ENCODE data around the gene XAGE2. TPM values are rescaled to one million over a fixed set of nuclear protein-coding genes. Genes with fewer than 3 reads are reported as not detected.
A peak's percentile ranks its signal among the peaks of the same experiment; 100 is the strongest.

The XAGE2 gene
- total and polyA plus RNA-seq, 9 of the 15 experiments (the other 6 are each of a cell fraction or from before 2014, with no cell fraction given) = 0.14 to 0.36 (median 0.21) TPM; not detected in 6

DNA sequence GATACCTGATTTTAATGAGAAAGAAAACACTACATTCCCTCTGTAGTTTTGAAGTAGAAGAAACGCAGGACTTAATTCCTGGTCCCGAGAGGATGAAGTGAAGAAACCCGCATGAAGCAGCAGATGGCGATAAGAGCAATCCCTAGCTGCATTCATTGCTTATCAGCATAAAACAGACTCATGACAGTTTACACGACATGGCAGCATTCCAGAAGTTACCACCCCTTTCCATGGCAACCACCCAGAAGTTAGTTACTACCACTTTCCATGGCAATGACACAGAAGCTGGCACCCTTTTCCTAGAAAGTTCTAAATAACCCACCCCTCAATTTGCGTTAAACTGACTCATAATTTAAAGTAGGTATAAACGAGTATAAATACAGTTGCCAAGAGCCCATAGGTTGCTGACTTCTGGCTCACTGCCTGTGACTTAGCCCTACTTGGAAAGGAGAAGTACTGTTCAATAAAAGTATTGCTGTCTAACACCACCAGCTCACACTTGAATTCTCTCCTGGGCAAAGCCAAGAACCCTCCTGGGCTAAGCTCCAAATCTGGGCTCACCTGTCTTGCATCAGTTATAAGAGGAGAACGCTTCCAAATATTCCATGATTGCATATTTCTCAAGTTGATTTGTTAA, 5.5 kb upstream of the XAGE2 start (continued):
- TF ChIP-seq, protein P1, sequence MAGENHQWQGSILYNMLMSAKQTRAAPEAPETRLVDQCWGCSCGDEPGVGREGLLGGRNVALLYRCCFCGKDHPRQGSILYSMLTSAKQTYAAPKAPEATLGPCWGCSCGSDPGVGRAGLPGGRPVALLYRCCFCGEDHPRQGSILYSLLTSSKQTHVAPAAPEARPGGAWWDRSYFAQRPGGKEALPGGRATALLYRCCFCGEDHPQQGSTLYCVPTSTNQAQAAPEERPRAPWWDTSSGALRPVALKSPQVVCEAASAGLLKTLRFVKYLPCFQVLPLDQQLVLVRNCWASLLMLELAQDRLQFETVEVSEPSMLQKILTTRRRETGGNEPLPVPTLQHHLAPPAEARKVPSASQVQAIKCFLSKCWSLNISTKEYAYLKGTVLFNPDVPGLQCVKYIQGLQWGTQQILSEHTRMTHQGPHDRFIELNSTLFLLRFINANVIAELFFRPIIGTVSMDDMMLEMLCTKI (IDR thresholded peaks at IDR 0.05; ENCODE audit: partially characterized antibody) = no peak
- TF ChIP-seq SIX5 (IDR thresholded peaks at IDR 0.05; ENCODE audit: borderline replicate concordance in 1 of 2, insufficient read depth in 1 of 2, low read depth in 1 of 2, low read length in 2 of 2) = no peak
- TF ChIP-seq, protein P2, sequence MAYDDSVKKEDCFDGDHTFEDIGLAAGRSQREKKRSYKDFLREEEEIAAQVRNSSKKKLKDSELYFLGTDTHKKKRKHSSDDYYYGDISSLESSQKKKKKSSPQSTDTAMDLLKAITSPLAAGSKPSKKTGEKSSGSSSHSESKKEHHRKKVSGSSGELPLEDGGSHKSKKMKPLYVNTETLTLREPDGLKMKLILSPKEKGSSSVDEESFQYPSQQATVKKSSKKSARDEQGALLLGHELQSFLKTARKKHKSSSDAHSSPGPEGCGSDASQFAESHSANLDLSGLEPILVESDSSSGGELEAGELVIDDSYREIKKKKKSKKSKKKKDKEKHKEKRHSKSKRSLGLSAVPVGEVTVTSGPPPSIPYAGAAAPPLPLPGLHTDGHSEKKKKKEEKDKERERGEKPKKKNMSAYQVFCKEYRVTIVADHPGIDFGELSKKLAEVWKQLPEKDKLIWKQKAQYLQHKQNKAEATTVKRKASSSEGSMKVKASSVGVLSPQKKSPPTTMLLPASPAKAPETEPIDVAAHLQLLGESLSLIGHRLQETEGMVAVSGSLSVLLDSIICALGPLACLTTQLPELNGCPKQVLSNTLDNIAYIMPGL (CRISPR knock-in tag; IDR thresholded peaks at IDR 0.05) = no peak
- TF ChIP-seq ZFP1 (CRISPR knock-in tag; IDR thresholded peaks at IDR 0.05) = no peak
- TF ChIP-seq POLR2H (tag; IDR thresholded peaks at IDR 0.05; ENCODE audit: low read depth) = no peak
- no peak for TF ChIP-seq SIN3A (IDR thresholded peaks at IDR 0.05; ENCODE audit: borderline replicate concordance in 2 of 2, control insufficient read depth in 1 of 2, low read depth in 2 of 2, low read length in 2 of 2)
- TF ChIP-seq KDM5B (IDR thresholded peaks at IDR 0.05; ENCODE audit: insufficient replicate concordance, low read depth, low read length) = no peak
- TF ChIP-seq DPF2 (IDR thresholded peaks at IDR 0.05) = peak; percentile 94
- TF ChIP-seq, protein P3, sequence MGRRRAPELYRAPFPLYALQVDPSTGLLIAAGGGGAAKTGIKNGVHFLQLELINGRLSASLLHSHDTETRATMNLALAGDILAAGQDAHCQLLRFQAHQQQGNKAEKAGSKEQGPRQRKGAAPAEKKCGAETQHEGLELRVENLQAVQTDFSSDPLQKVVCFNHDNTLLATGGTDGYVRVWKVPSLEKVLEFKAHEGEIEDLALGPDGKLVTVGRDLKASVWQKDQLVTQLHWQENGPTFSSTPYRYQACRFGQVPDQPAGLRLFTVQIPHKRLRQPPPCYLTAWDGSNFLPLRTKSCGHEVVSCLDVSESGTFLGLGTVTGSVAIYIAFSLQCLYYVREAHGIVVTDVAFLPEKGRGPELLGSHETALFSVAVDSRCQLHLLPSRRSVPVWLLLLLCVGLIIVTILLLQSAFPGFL (CRISPR knock-in tag; IDR thresholded peaks at IDR 0.05) = no peak
- no peak for TF ChIP-seq NELFE (IDR thresholded peaks at IDR 0.05; ENCODE audit: insufficient read depth, insufficient read length)
- TF ChIP-seq, protein P4, sequence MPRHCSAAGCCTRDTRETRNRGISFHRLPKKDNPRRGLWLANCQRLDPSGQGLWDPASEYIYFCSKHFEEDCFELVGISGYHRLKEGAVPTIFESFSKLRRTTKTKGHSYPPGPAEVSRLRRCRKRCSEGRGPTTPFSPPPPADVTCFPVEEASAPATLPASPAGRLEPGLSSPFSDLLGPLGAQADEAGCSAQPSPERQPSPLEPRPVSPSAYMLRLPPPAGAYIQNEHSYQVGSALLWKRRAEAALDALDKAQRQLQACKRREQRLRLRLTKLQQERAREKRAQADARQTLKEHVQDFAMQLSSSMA (CRISPR knock-in tag; IDR thresholded peaks at IDR 0.05) = no peak
- TF ChIP-seq, protein P5, sequence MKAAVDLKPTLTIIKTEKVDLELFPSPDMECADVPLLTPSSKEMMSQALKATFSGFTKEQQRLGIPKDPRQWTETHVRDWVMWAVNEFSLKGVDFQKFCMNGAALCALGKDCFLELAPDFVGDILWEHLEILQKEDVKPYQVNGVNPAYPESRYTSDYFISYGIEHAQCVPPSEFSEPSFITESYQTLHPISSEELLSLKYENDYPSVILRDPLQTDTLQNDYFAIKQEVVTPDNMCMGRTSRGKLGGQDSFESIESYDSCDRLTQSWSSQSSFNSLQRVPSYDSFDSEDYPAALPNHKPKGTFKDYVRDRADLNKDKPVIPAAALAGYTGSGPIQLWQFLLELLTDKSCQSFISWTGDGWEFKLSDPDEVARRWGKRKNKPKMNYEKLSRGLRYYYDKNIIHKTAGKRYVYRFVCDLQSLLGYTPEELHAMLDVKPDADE (conservative IDR thresholded peaks at IDR 0.05; ENCODE audit: control insufficient read depth, low read depth, low read length) = no peak
- TF ChIP-seq, protein P6, sequence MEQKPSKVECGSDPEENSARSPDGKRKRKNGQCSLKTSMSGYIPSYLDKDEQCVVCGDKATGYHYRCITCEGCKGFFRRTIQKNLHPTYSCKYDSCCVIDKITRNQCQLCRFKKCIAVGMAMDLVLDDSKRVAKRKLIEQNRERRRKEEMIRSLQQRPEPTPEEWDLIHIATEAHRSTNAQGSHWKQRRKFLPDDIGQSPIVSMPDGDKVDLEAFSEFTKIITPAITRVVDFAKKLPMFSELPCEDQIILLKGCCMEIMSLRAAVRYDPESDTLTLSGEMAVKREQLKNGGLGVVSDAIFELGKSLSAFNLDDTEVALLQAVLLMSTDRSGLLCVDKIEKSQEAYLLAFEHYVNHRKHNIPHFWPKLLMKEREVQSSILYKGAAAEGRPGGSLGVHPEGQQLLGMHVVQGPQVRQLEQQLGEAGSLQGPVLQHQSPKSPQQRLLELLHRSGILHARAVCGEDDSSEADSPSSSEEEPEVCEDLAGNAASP (IDR thresholded peaks at IDR 0.05) = no peak
